Trophoblast cell (in vitro differentiated cells and primary cell): Measurements from ENCODE around the gene CHRND.

Experiments used
- DNase-seq, 2 donors: peaks; one replicate each; pipeline ENCODE4 v3.0.0-alpha.2; 2016
- H2AFZ ChIP-seq: 2 replicates; pipeline ENCODE4 v1.6.1; 2013; ENCODE audit warnings: low read length, moderate library complexity, mild to moderate bottlenecking; ENCODE audit not compliant: insufficient read depth, poor library complexity
- H2AK5ac ChIP-seq: 2 replicates; pipeline ENCODE4 v1.6.1; 2013; ENCODE audit warnings: mild to moderate bottlenecking, low read length
- H2BK120ac ChIP-seq: 2 replicates; pipeline ENCODE4 v1.6.1; 2013; ENCODE audit warnings: low read length, mild to moderate bottlenecking, moderate library complexity; ENCODE audit not compliant: insufficient read depth, poor library complexity
- H2BK12ac ChIP-seq: 2 replicates; pipeline ENCODE4 v1.6.1; 2013; ENCODE audit warnings: mild to moderate bottlenecking, low read length, moderate library complexity
- H2BK5ac ChIP-seq: 2 replicates; pipeline ENCODE4 v1.6.1; 2013; ENCODE audit warnings: low read length, low read depth, moderate library complexity, mild to moderate bottlenecking; ENCODE audit not compliant: poor library complexity
- H3K14ac ChIP-seq: 2 replicates; pipeline ENCODE4 v1.6.1; 2013; ENCODE audit warnings: mild to moderate bottlenecking, low read length
- H3K18ac ChIP-seq: 2 replicates; pipeline ENCODE4 v1.6.1; 2013; ENCODE audit warnings: mild to moderate bottlenecking, low read length
- H3K23ac ChIP-seq: 2 replicates; pipeline ENCODE4 v1.6.1; 2013; ENCODE audit warnings: low read length
- H3K27ac ChIP-seq: 2 replicates; pipeline ENCODE4 v1.5.1; 2013; ENCODE audit warnings: low read depth, mild to moderate bottlenecking, inconsistent platforms, low read length, moderate library complexity
- H3K27me3 ChIP-seq: 2 replicates; pipeline ENCODE4 v1.6.1; 2013; ENCODE audit warnings: inconsistent platforms, mild to moderate bottlenecking, low read length, moderate library complexity; ENCODE audit not compliant: insufficient read depth
- H3K36me3 ChIP-seq, 2 experiments: 1 replicate in 1 of 2; 2 replicates in 1 of 2; pipeline ENCODE4 v1.6.1; 2013; ENCODE audit warnings: low read length in 2 of 2, mild to moderate bottlenecking in 2 of 2, moderate library complexity in 1 of 2; ENCODE audit not compliant: insufficient read depth in 2 of 2, control insufficient read depth in 1 of 2
- H3K4ac ChIP-seq: 2 replicates; pipeline ENCODE4 v1.6.1; 2013; ENCODE audit warnings: low read depth, mild to moderate bottlenecking, low read length, moderate library complexity
- H3K4me1 ChIP-seq, 2 experiments: 1 replicate in 1 of 2; 2 replicates in 1 of 2; pipeline ENCODE4 v1.6.1; 2013; ENCODE audit warnings: low read length in 2 of 2, mild to moderate bottlenecking in 2 of 2, moderate library complexity in 1 of 2; ENCODE audit not compliant: insufficient read depth in 2 of 2, control insufficient read depth in 1 of 2
- H3K4me2 ChIP-seq: 2 replicates; pipeline ENCODE4 v1.6.1; 2013; ENCODE audit warnings: inconsistent platforms, mild to moderate bottlenecking, low read length, moderate library complexity
- H3K4me3 ChIP-seq: 2 replicates; pipeline ENCODE4 v1.5.1; 2013; ENCODE audit warnings: mild to moderate bottlenecking, low read depth, low read length, inconsistent platforms
- H3K79me1 ChIP-seq: one replicate; pipeline ENCODE4 v1.6.1; 2013; ENCODE audit warnings: low read length
- H3K79me2 ChIP-seq: 2 replicates; pipeline ENCODE4 v1.6.1; 2013; ENCODE audit warnings: low read length, mild to moderate bottlenecking; ENCODE audit not compliant: control insufficient read depth, insufficient read depth, poor library complexity
- H3K9ac ChIP-seq: 2 replicates; pipeline ENCODE4 v1.6.1; 2013; ENCODE audit warnings: mild to moderate bottlenecking, low read length
- H3K9me3 ChIP-seq: 2 replicates; pipeline ENCODE4 v1.6.1; 2013; ENCODE audit warnings: low read depth, mild to moderate bottlenecking, control low read depth, inconsistent platforms, low read length; ENCODE audit not compliant: insufficient read depth
- H4K12ac ChIP-seq: 2 replicates; pipeline ENCODE4 v1.6.1; 2013; ENCODE audit warnings: low read depth, mild to moderate bottlenecking, low read length, moderate library complexity
- H4K8ac ChIP-seq: 2 replicates; pipeline ENCODE4 v1.6.1; 2013; ENCODE audit warnings: low read depth, mild to moderate bottlenecking, low read length, moderate library complexity
- H4K91ac ChIP-seq: one replicate; pipeline ENCODE4 v1.6.1; 2013; ENCODE audit warnings: low read depth, mild to moderate bottlenecking, low read length, moderate library complexity
- WGBS: extraction: QIAGEN DNeasy Blood & Tissue Kit; methylation state at CpG from one replicate; pipeline ENCODE4 v1.1.7; 2013; ENCODE audit warnings: missing lambda C conversion rate; ENCODE audit not compliant: insufficient read length, insufficient coverage; ENCODE audit errors: extremely low coverage; 5-methylcytosine and 5-hydroxymethylcytosine counted together

Gene CHRND

DNA sequence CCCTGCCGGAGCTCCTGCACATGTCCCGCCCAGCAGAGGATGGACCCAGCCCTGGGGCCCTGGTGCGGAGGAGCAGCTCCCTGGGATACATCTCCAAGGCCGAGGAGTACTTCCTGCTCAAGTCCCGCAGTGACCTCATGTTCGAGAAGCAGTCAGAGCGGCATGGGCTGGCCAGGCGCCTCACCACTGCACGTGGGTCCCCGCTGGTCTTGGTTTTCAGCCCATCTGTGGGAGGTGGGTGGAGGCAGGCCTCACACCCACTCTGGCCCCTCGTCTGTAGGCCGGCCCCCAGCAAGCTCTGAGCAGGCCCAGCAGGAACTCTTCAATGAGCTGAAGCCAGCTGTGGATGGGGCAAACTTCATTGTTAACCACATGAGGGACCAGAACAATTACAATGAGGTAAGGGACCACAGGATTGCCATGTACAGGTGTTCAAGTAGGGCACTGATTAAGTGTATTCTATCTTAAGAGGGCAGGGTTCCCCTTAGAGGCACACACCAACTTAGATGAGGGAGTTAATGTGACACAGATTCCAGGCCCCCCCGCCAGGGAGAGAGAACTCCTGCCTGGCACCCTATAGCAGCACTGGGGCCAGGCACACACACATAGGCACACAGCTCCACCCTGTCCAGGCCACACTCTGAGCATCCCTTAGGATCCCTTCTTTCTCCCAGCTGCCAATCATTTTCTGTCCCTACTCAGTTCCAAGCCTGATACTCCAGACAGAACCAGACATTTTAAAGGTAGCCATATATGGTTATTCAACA lies 8.2 kb downstream of the CHRND start:
- no peak for DNase-seq

GRCh38 chr2:232534940-232535651 lies 9.1 kb downstream of the CHRND start:
- Histone ChIP-seq H3K18ac (no peak overlapping the region), H2BK5ac (no peak overlapping the region), H2AFZ (no peak overlapping the region), H3K23ac (no peak overlapping the region), H3K9me3 (peaks cover 4% of the 10 kb centered on the region), H3K36me3 (no peaks in the 10 kb centered on the region), H4K91ac (no peak overlapping the region), H2BK12ac (no peak overlapping the region), H3K4ac (no peak overlapping the region), H4K12ac (no peak overlapping the region), H3K4me1 (peaks cover 9 to 10% of the 10 kb centered on the region in 2 experiments), H3K27ac (no peak overlapping the region), H3K4me3 (no peak overlapping the region), H2AK5ac (no peak overlapping the region), H2BK120ac (no peak overlapping the region), H3K14ac (no peak overlapping the region), H3K4me2 (no peak overlapping the region), H3K9ac (no peak overlapping the region), H3K79me2 (no peaks in the 10 kb centered on the region), H4K8ac (no peak overlapping the region), H3K27me3 (no peaks in the 10 kb centered on the region), H3K79me1 (no peaks in the 10 kb centered on the region)
- DNase-seq, result no peak
- no CpG with 5 or more reads among the region's 14 CpGs for WGBS

More for the DNA sequence above, 8.2 kb downstream of the CHRND start:
- Histone ChIP-seq H2AFZ (no peak overlapping the region), H3K23ac (no peak overlapping the region), H3K27me3 (no peaks in the 10 kb centered on the region), H3K27ac (no peak overlapping the region), H3K4me1 (peaks cover under 1% of the 10 kb centered on the region in 2 experiments), H3K4me2 (no peak overlapping the region), H3K4ac (no peak overlapping the region), H4K12ac (no peak overlapping the region), H3K9ac (no peak overlapping the region), H3K79me1 (no peaks in the 10 kb centered on the region), H2BK120ac (no peak overlapping the region), H2BK5ac (no peak overlapping the region), H2BK12ac (no peak overlapping the region), H3K79me2 (no peaks in the 10 kb centered on the region), H4K8ac (no peak overlapping the region), H3K36me3 (no peaks in the 10 kb centered on the region), H3K4me3 (peak overlapping the region; percentile 1), H4K91ac (no peak overlapping the region), H3K9me3 (peaks cover 4% of the 10 kb centered on the region), H3K18ac (no peak overlapping the region), H3K14ac (no peak overlapping the region), H2AK5ac (no peak overlapping the region)
- no CpG with 5 or more reads among the region's 13 CpGs for WGBS

GRCh38 chr2:232535761-232536530 lies 10.0 kb downstream of the CHRND start:
- Histone ChIP-seq H3K4me3 (no peak overlapping the region), H3K79me1 (no peaks in the 10 kb centered on the region), H3K79me2 (no peaks in the 10 kb centered on the region), H3K14ac (no peak overlapping the region), H2AFZ (no peak overlapping the region), H3K9ac (no peak overlapping the region), H3K4ac (no peak overlapping the region), H3K4me1 (peaks cover 9 to 10% of the 10 kb centered on the region in 2 experiments), H2BK5ac (no peak overlapping the region), H3K27ac (no peak overlapping the region), H4K8ac (no peak overlapping the region), H3K18ac (no peak overlapping the region), H2AK5ac (no peak overlapping the region), H3K27me3 (no peaks in the 10 kb centered on the region), H2BK120ac (no peak overlapping the region), H3K4me2 (no peak overlapping the region), H3K36me3 (no peaks in the 10 kb centered on the region), H4K91ac (no peak overlapping the region), H3K23ac (no peak overlapping the region), H4K12ac (no peak overlapping the region), H2BK12ac (no peak overlapping the region), H3K9me3 (peaks cover 4% of the 10 kb centered on the region)
- WGBS, result no CpG with 5 or more reads among the region's 5 CpGs
- DNase-seq, result no peak

DNA sequence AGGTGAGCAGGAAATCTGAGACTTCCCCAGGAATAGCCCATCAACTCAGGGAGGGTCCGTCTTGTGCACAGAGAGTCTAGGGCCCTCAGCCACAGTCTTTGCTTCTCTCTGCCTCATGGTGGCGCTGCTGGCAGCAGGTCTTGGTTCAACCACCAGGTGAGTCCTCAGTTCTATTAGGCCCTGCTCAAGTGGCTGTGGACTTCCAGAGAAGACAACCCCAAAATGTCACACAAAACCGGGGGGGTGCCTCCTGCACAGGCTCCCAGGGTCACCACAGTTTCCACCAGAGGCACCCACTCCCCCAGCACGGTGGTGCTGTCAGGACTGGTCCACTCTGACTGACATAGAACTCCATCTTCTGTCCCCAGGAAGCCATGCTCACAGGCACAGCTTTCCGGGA lies 11.1 kb downstream of the CHRND start:
- Histone ChIP-seq H4K8ac (no peak overlapping the region), H3K27ac (no peak overlapping the region), H2BK5ac (no peak overlapping the region), H4K12ac (no peak overlapping the region), H3K9me3 (peaks cover 3% of the 10 kb centered on the region), H2AFZ (no peak overlapping the region), H3K79me1 (no peaks in the 10 kb centered on the region), H3K14ac (no peak overlapping the region), H2AK5ac (no peak overlapping the region), H3K36me3 (no peaks in the 10 kb centered on the region), H3K9ac (no peak overlapping the region), H3K4me1 (peaks cover 9 to 10% of the 10 kb centered on the region in 2 experiments), H3K4ac (no peak overlapping the region), H3K4me3 (no peak overlapping the region), H4K91ac (no peak overlapping the region), H3K4me2 (no peak overlapping the region), H3K27me3 (no peaks in the 10 kb centered on the region), H3K23ac (no peak overlapping the region), H2BK120ac (no peak overlapping the region), H2BK12ac (no peak overlapping the region), H3K18ac (no peak overlapping the region), H3K79me2 (no peaks in the 10 kb centered on the region)
- no CpG with 5 or more reads among the region's 5 CpGs for WGBS
- DNase-seq, result no peak
